Measurements from ENCODE around the gene IRGQ.
"Not testable (repeated sequence)": the region's sequence is repeated elsewhere in the genome, so short reads cannot be mapped to it uniquely, and the experiment has no call there.

Gene IRGQ

GRCh38 chr19:43551399-43552197, 44.3 kb downstream of the IRGQ start:
- FAIRE-seq (no peak), DNase-seq (ENCODE audit: insufficient read length, low spot score) (no peak)
- no peak for TF ChIP-seq PAX5 (IDR thresholded peaks at IDR 0.05; ENCODE audit: insufficient read depth, low read length, severe bottlenecking)
- no peak for TF ChIP-seq POU2F2 (IDR thresholded peaks at IDR 0.05; ENCODE audit: low read depth, low read length)
- TF ChIP-seq SPI1 (IDR thresholded peaks at IDR 0.05; ENCODE audit: low read depth, low read length): no peak
- no peak for TF ChIP-seq POLR2A (IDR thresholded peaks at IDR 0.05; ENCODE audit: low read depth, low read length)
- TF ChIP-seq TAF1 (IDR thresholded peaks at IDR 0.05; ENCODE audit: low read depth, low read length): no peak

GRCh38 chr19:43548706-43549105, 47.2 kb downstream of the IRGQ start:
- no peak for TF ChIP-seq TAF1 (IDR thresholded peaks at IDR 0.05; ENCODE audit: low read depth, low read length)
- TF ChIP-seq POU2F2 (IDR thresholded peaks at IDR 0.05; ENCODE audit: low read depth, low read length): no peak
- TF ChIP-seq POLR2A (IDR thresholded peaks at IDR 0.05; ENCODE audit: low read depth, low read length): no peak
- no peak for TF ChIP-seq PAX5 (IDR thresholded peaks at IDR 0.05; ENCODE audit: insufficient read depth, low read length, severe bottlenecking)
- no peak for TF ChIP-seq POLR2AphosphoS5 (IDR thresholded peaks at IDR 0.05; ENCODE audit: low read depth, low read length)
- TF ChIP-seq SPI1 (IDR thresholded peaks at IDR 0.05; ENCODE audit: low read depth, low read length): no peak
- DNase-seq (ENCODE audit: insufficient read length, low spot score) (no peak), FAIRE-seq (no peak)

- not testable (repeated sequence) for DNase-seq (ENCODE audit: insufficient read length, low spot score); FAIRE-seq
Measured at GRCh38 chr19:43547926-43548325, 48.0 kb downstream of the IRGQ start.

GRCh38 chr19:43546581-43546980, 49.4 kb downstream of the IRGQ start:
- no peak for DNase-seq (ENCODE audit: insufficient read length, low spot score)
- FAIRE-seq: no peak
- TF ChIP-seq TAF1 (IDR thresholded peaks at IDR 0.05; ENCODE audit: low read depth, low read length): no peak
- no peak for TF ChIP-seq POLR2AphosphoS5 (IDR thresholded peaks at IDR 0.05; ENCODE audit: low read depth, low read length)
- no peak for TF ChIP-seq PAX5 (IDR thresholded peaks at IDR 0.05; ENCODE audit: insufficient read depth, low read length, severe bottlenecking)
- TF ChIP-seq SPI1 (IDR thresholded peaks at IDR 0.05; ENCODE audit: low read depth, low read length): no peak
- TF ChIP-seq POU2F2 (IDR thresholded peaks at IDR 0.05; ENCODE audit: low read depth, low read length): no peak
- TF ChIP-seq POLR2A (IDR thresholded peaks at IDR 0.05; ENCODE audit: low read depth, low read length): no peak

GRCh38 chr19:43545981-43546380, 50.0 kb downstream of the IRGQ start:
- DNase-seq (ENCODE audit: insufficient read length, low spot score) (no peak), FAIRE-seq (no peak)
- no peak for TF ChIP-seq POLR2AphosphoS5 (IDR thresholded peaks at IDR 0.05; ENCODE audit: low read depth, low read length)

- DNase-seq (ENCODE audit: insufficient read length, low spot score) (no peak), FAIRE-seq (no peak)
- TF ChIP-seq TAF1 (IDR thresholded peaks at IDR 0.05; ENCODE audit: low read depth, low read length) (no peak), POU2F2 (IDR thresholded peaks at IDR 0.05; ENCODE audit: low read depth, low read length) (no peak), PAX5 (IDR thresholded peaks at IDR 0.05; ENCODE audit: insufficient read depth, low read length, severe bottlenecking) (no peak), SPI1 (IDR thresholded peaks at IDR 0.05; ENCODE audit: low read depth, low read length) (no peak), POLR2A (IDR thresholded peaks at IDR 0.05; ENCODE audit: low read depth, low read length) (no peak), POLR2AphosphoS5 (IDR thresholded peaks at IDR 0.05; ENCODE audit: low read depth, low read length) (no peak)
Measured at GRCh38 chr19:43545276-43545675, 50.7 kb downstream of the IRGQ start.

GRCh38 chr19:43544077-43544476, 51.9 kb downstream of the IRGQ start:
- no peak for DNase-seq (ENCODE audit: insufficient read length, low spot score)
- no peak for TF ChIP-seq TAF1 (IDR thresholded peaks at IDR 0.05; ENCODE audit: low read depth, low read length)
- TF ChIP-seq POU2F2 (IDR thresholded peaks at IDR 0.05; ENCODE audit: low read depth, low read length): no peak
- no peak for TF ChIP-seq PAX5 (IDR thresholded peaks at IDR 0.05; ENCODE audit: insufficient read depth, low read length, severe bottlenecking)
- TF ChIP-seq SPI1 (IDR thresholded peaks at IDR 0.05; ENCODE audit: low read depth, low read length): no peak
- TF ChIP-seq POLR2A (IDR thresholded peaks at IDR 0.05; ENCODE audit: low read depth, low read length): no peak
- no peak for TF ChIP-seq POLR2AphosphoS5 (IDR thresholded peaks at IDR 0.05; ENCODE audit: low read depth, low read length)
- FAIRE-seq: no peak

- FAIRE-seq: no peak
Measured at GRCh38 chr19:43541920-43542650, 53.8 kb downstream of the IRGQ start.

GRCh38 chr19:43540381-43540780, 55.6 kb downstream of the IRGQ start:
- DNase-seq (ENCODE audit: insufficient read length, low spot score): no peak
- TF ChIP-seq SPI1 (IDR thresholded peaks at IDR 0.05; ENCODE audit: low read depth, low read length): no peak
- no peak for TF ChIP-seq POLR2A (IDR thresholded peaks at IDR 0.05; ENCODE audit: low read depth, low read length)
- TF ChIP-seq TAF1 (IDR thresholded peaks at IDR 0.05; ENCODE audit: low read depth, low read length): no peak
- no peak for TF ChIP-seq POLR2AphosphoS5 (IDR thresholded peaks at IDR 0.05; ENCODE audit: low read depth, low read length)
- no peak for TF ChIP-seq POU2F2 (IDR thresholded peaks at IDR 0.05; ENCODE audit: low read depth, low read length)
- no peak for TF ChIP-seq PAX5 (IDR thresholded peaks at IDR 0.05; ENCODE audit: insufficient read depth, low read length, severe bottlenecking)
- no peak for FAIRE-seq

More at GRCh38 chr19:43541920-43542650, 53.8 kb downstream of the IRGQ start:
- no peak for DNase-seq (ENCODE audit: insufficient read length, low spot score)
- TF ChIP-seq POU2F2 (IDR thresholded peaks at IDR 0.05; ENCODE audit: low read depth, low read length): no peak
- TF ChIP-seq SPI1 (IDR thresholded peaks at IDR 0.05; ENCODE audit: low read depth, low read length): no peak
- no peak for TF ChIP-seq POLR2AphosphoS5 (IDR thresholded peaks at IDR 0.05; ENCODE audit: low read depth, low read length)
- no peak for TF ChIP-seq POLR2A (IDR thresholded peaks at IDR 0.05; ENCODE audit: low read depth, low read length)
- TF ChIP-seq TAF1 (IDR thresholded peaks at IDR 0.05; ENCODE audit: low read depth, low read length): no peak
- no peak for TF ChIP-seq PAX5 (IDR thresholded peaks at IDR 0.05; ENCODE audit: insufficient read depth, low read length, severe bottlenecking)

- FAIRE-seq (no peak), DNase-seq (ENCODE audit: insufficient read length, low spot score) (no peak)
- no peak for TF ChIP-seq POU2F2 (IDR thresholded peaks at IDR 0.05; ENCODE audit: low read depth, low read length)
- TF ChIP-seq POLR2A (IDR thresholded peaks at IDR 0.05; ENCODE audit: low read depth, low read length): no peak
- TF ChIP-seq POLR2AphosphoS5 (IDR thresholded peaks at IDR 0.05; ENCODE audit: low read depth, low read length): no peak
- no peak for TF ChIP-seq PAX5 (IDR thresholded peaks at IDR 0.05; ENCODE audit: insufficient read depth, low read length, severe bottlenecking)
- TF ChIP-seq TAF1 (IDR thresholded peaks at IDR 0.05; ENCODE audit: low read depth, low read length): no peak
- no peak for TF ChIP-seq SPI1 (IDR thresholded peaks at IDR 0.05; ENCODE audit: low read depth, low read length)
Measured at GRCh38 chr19:43538922-43539321, 57.0 kb downstream of the IRGQ start.

All from GM12891 (cell line).